GM10847 (cell line): ENCODE measurements around the gene MBTPS1.

ENCODE experiments used
- POLR2A ChIP-seq: IDR thresholded peaks from 2 replicates; pipeline ENCODE4 v1.6.1; 2011; ENCODE audit not compliant: insufficient read length; ENCODE audit errors: extremely low read depth

MBTPS1 gene

DNA sequence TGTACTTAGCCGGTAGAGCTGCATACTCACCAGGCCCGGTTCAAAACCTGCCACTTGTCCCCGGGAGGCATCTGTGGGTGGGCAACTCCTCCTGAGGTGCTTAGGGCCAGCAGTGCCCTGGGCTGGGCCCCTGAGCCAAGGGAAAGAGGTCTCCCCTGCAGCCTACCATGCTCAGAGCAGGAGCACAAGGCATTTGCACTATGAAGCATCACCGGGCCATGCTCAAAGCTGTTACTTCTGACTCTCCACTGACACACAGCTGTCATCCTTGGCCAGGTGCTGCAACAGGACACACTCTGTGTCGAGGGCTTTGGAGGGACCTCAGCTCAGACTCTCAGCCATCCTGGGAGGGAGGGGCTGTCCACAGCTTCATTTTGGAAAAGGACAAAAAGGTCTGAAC is 111.4 kb downstream of the MBTPS1 start:
- no peak for TF ChIP-seq POLR2A

DNA sequence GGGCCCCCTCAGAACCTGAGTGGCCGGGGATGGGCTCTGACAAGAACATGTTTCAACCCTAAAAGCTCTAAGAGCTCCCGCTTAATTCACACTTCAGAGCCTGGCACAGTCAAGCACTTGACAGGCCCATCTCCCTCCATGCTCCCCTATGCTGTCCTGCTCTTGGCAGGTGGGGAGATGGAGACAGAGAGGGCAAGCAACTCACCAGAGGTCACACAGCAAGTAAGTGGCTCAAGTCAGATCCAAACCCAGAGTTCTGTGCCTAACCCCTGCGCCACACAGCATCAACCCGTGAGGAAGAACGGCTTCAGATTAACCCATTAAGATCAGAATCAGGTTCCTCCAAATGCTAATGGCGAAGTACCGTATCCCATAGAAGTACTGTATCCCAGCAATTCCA is 112.3 kb downstream of the MBTPS1 start:
- TF ChIP-seq POLR2A = no peak
